ENCODE measurements around the gene TEC. TPM values are rescaled to one million over a fixed set of nuclear protein-coding genes. Genes with fewer than 3 reads are reported as not detected.

Gene TEC
- polyA plus RNA-seq, 1 donor (not counting 4 experiments of a cell fraction or from before 2014, with no cell fraction given), result 0.39 TPM

DNA sequence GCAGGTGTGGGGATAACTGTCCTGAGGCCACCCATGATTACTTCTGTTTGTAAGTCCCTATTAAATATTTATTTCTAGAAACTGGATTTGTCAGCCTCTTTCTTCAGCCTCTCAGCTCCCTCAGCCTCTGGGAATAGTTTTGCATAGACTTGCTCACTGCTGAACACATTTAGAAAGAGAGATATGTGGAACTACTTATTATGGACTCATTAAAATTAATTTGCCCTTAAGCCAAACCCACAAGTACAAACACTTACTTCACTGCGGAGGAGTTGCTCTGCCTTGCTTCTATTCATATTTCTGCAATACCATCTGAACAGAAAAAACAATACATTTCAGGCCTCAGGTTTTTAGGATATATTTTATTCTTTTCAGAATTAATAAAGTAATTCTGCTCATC lies 113.2 kb downstream of the TEC start:
- Histone ChIP-seq H3K9ac (ENCODE audit: control insufficient read depth, extremely low read depth, insufficient read depth, low read length) (no peak overlapping the region), H3K4me3 (ENCODE audit: control insufficient read depth in 2 of 3, extremely low read depth in 1 of 3, insufficient read depth in 2 of 3, low read depth in 1 of 3, low read length in 3 of 3) (no peak overlapping the region), H4K20me1 (ENCODE audit: control insufficient read depth, extremely low read depth, insufficient read depth, low read length) (no peaks in the 10 kb centered on the region), H3K27ac (ENCODE audit: control insufficient read depth, insufficient read depth, low read length) (no peak overlapping the region), H3K79me2 (ENCODE audit: control insufficient read depth, insufficient read depth, low read length) (no peaks in the 10 kb centered on the region), H3K4me2 (ENCODE audit: control insufficient read depth, extremely low read depth, insufficient read depth, low read depth, low read length) (no peak overlapping the region), H2AFZ (ENCODE audit: control insufficient read depth, low read length) (no peak overlapping the region), H3K9me3 (ENCODE audit: control insufficient read depth, low read depth, low read length) (no peaks in the 10 kb centered on the region), H3K9me1 (ENCODE audit: control insufficient read depth, extremely low read depth, insufficient read depth, low read length) (no peaks in the 10 kb centered on the region), H3K36me3 (ENCODE audit: control insufficient read depth in 2 of 2, extremely low read depth in 1 of 2, insufficient read depth in 2 of 2, low read length in 2 of 2) (no peaks in the 10 kb centered on the region), H3K4me1 (ENCODE audit: control insufficient read depth, extremely low read depth, insufficient read depth, low read length) (no peaks in the 10 kb centered on the region), H3K27me3 (ENCODE audit: control insufficient read depth, extremely low read depth, insufficient read depth, low read length) (no peaks in the 10 kb centered on the region)
- DNase-seq (ENCODE audit: low read depth, low spot score) (no peak), FAIRE-seq (no peak)
- TF ChIP-seq, protein P1, sequence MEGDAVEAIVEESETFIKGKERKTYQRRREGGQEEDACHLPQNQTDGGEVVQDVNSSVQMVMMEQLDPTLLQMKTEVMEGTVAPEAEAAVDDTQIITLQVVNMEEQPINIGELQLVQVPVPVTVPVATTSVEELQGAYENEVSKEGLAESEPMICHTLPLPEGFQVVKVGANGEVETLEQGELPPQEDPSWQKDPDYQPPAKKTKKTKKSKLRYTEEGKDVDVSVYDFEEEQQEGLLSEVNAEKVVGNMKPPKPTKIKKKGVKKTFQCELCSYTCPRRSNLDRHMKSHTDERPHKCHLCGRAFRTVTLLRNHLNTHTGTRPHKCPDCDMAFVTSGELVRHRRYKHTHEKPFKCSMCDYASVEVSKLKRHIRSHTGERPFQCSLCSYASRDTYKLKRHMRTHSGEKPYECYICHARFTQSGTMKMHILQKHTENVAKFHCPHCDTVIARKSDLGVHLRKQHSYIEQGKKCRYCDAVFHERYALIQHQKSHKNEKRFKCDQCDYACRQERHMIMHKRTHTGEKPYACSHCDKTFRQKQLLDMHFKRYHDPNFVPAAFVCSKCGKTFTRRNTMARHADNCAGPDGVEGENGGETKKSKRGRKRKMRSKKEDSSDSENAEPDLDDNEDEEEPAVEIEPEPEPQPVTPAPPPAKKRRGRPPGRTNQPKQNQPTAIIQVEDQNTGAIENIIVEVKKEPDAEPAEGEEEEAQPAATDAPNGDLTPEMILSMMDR (optimal IDR thresholded peaks at IDR 0.05 in 1 of 3, IDR thresholded peaks at IDR 0.05 in 1 of 3, conservative IDR thresholded peaks at IDR 0.05 in 1 of 3; ENCODE audit: extremely low read depth in 1 of 3, insufficient read depth in 2 of 3, low read length in 3 of 3), result no peak
- TF ChIP-seq EZH2 (IDR thresholded peaks at IDR 0.05; ENCODE audit: low read length), result no peak
- dilution Hi-C loops (cut with MboI; ENCODE audit: extremely low pct_ligation_motif_present, low sequenced_read_pairs), result no loop called here

DNA sequence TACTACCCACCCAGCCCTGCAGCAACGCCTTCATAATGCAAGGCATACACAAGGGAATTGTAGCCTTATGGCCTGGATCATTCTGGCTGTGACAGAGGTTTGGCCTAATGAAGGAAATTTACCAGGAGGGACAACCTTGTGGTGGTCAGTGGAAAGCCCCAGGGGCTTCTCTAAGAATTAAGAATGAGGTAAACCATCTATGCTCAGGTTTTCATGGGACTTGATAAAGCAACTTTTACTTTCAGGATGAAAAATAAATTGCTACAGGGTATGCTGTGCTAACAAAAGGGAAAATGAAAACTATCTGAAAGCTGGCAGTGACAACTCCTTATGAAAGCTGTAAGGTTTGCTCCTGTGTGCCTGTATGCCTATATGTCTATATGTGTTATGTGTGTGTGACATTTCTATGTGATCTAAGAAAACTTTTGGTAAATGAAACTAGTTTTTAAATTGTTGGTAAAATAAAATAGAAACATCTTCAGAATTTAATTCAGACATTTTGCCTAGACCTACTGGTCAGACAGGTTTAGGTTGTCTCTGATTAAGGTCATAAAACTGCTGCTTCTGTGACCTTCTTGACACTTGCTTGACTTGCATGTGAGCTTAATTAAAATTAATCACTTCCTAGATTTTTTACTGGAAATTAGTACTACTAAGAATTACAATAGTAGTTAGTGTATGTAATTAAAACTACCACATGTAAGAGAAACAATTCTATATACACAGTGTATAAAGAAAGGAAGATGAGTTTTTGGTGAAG lies 115.7 kb downstream of the TEC start:
- no peaks in the 10 kb centered on the region for H3K4me1 ChIP-seq (ENCODE audit: control insufficient read depth, extremely low read depth, insufficient read depth, low read length)
- H4K20me1 ChIP-seq (ENCODE audit: control insufficient read depth, extremely low read depth, insufficient read depth, low read length), result no peaks in the 10 kb centered on the region
- DNase-seq (ENCODE audit: low read depth, low spot score) (no peak), FAIRE-seq (no peak)
- H2AFZ ChIP-seq (ENCODE audit: control insufficient read depth, low read length), result no peak overlapping the region
- H3K79me2 ChIP-seq (ENCODE audit: control insufficient read depth, insufficient read depth, low read length), result no peaks in the 10 kb centered on the region
- no peaks in the 10 kb centered on the region for H3K9me3 ChIP-seq (ENCODE audit: control insufficient read depth, low read depth, low read length)
- H3K9ac ChIP-seq (ENCODE audit: control insufficient read depth, extremely low read depth, insufficient read depth, low read length), result no peak overlapping the region
- no peaks in the 10 kb centered on the region for H3K27me3 ChIP-seq (ENCODE audit: control insufficient read depth, extremely low read depth, insufficient read depth, low read length)
- no peaks in the 10 kb centered on the region for H3K36me3 ChIP-seq (ENCODE audit: control insufficient read depth in 2 of 2, extremely low read depth in 1 of 2, insufficient read depth in 2 of 2, low read length in 2 of 2)
- no peak for TF ChIP-seq EZH2 (IDR thresholded peaks at IDR 0.05; ENCODE audit: low read length)
- TF ChIP-seq, protein P1 (optimal IDR thresholded peaks at IDR 0.05 in 1 of 3, IDR thresholded peaks at IDR 0.05 in 1 of 3, conservative IDR thresholded peaks at IDR 0.05 in 1 of 3; ENCODE audit: extremely low read depth in 1 of 3, insufficient read depth in 2 of 3, low read length in 3 of 3), result no peak
- H3K4me3 ChIP-seq (ENCODE audit: control insufficient read depth in 2 of 3, extremely low read depth in 1 of 3, insufficient read depth in 2 of 3, low read depth in 1 of 3, low read length in 3 of 3), result no peak overlapping the region
- dilution Hi-C loops (cut with MboI; ENCODE audit: extremely low pct_ligation_motif_present, low sequenced_read_pairs), result no loop called here
- H3K27ac ChIP-seq (ENCODE audit: control insufficient read depth, insufficient read depth, low read length), result no peak overlapping the region
- no peaks in the 10 kb centered on the region for H3K9me1 ChIP-seq (ENCODE audit: control insufficient read depth, extremely low read depth, insufficient read depth, low read length)
- H3K4me2 ChIP-seq (ENCODE audit: control insufficient read depth, extremely low read depth, insufficient read depth, low read depth, low read length), result no peak overlapping the region

Data from keratinocyte (primary cell).